Suprapubic skin (tissue), 3 donors: ENCODE measurements around the gene PTPRN2.

Source experiments
- CTCF ChIP-seq, 2 donors: fragments of 200-600 bp in 1 of 2; fragments of 450-650 bp in 1 of 2; sonication (generic) in 1 of 2; IDR thresholded peaks; one replicate each; pipeline ENCODE4 v1.5.1; 2016 to 2019; ENCODE audit warnings: antibody characterized with exemption in 2 of 2, mild to moderate bottlenecking in 1 of 2, moderate library complexity in 1 of 2
- EP300 ChIP-seq: sonication (generic); formaldehyde crosslinking; IDR thresholded peaks from one replicate; pipeline ENCODE4 v1.6.1; 2017; ENCODE audit warnings: antibody characterized with exemption
- POLR2A ChIP-seq, 2 donors: fragments of 450-650 bp; IDR thresholded peaks; one replicate each; pipeline ENCODE4 v1.6.1; 2017; ENCODE audit warnings: antibody characterized with exemption in 2 of 2, mild to moderate bottlenecking in 2 of 2, moderate library complexity in 2 of 2

GRCh38 chr7:158519633-158520174, 67.9 kb downstream of the PTPRN2 start:
- no peak for TF ChIP-seq EP300
- no peak for TF ChIP-seq CTCF (IDR thresholded peaks at IDR 0.05)
- no peak for TF ChIP-seq POLR2A (IDR thresholded peaks at IDR 0.05)
